Esophagus squamous epithelium (tissue), 4 donors: ENCODE measurements around the gene PILRB.

Experiments
- POLR2A ChIP-seq, 4 donors: fragments of 450-650 bp; IDR thresholded peaks; one replicate each; pipeline ENCODE4 v1.6.1; 2017; ENCODE audit warnings: antibody characterized with exemption in 4 of 4, mild to moderate bottlenecking in 4 of 4, moderate library complexity in 3 of 4
- TF ChIP-seq, protein P1 (sequence below), 6 experiments: fragments of 450-650 bp in 4 of 6; fragments of 200-600 bp in 2 of 6; sonication (generic) in 2 of 6; IDR thresholded peaks; one replicate each; pipeline ENCODE4 v1.5.1; 2016 to 2019; ENCODE audit warnings: antibody characterized with exemption in 6 of 6, mild to moderate bottlenecking in 4 of 6, moderate library complexity in 4 of 6

DNA sequence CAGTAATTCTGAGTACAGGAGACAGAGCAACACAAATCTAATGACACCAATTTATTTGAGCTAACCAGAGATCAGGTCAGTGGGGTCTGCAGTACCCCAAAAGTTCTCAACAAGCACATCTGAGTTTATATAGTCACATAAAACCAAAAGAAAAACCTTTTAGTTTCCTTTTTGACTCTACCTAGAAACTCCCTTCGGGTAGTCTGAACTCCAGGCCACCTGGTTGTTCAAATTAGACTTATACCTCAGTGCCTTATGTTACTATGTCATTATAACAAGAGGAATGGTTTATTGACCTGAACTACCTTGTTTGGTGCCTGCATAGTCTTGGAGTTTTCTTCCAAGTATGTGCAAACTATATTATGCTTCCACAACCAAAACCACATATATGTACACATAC is 56.0 kb downstream of the PILRB start:
- TF ChIP-seq, protein P1, sequence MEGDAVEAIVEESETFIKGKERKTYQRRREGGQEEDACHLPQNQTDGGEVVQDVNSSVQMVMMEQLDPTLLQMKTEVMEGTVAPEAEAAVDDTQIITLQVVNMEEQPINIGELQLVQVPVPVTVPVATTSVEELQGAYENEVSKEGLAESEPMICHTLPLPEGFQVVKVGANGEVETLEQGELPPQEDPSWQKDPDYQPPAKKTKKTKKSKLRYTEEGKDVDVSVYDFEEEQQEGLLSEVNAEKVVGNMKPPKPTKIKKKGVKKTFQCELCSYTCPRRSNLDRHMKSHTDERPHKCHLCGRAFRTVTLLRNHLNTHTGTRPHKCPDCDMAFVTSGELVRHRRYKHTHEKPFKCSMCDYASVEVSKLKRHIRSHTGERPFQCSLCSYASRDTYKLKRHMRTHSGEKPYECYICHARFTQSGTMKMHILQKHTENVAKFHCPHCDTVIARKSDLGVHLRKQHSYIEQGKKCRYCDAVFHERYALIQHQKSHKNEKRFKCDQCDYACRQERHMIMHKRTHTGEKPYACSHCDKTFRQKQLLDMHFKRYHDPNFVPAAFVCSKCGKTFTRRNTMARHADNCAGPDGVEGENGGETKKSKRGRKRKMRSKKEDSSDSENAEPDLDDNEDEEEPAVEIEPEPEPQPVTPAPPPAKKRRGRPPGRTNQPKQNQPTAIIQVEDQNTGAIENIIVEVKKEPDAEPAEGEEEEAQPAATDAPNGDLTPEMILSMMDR (IDR thresholded peaks at IDR 0.05), result no peak
- TF ChIP-seq POLR2A (IDR thresholded peaks at IDR 0.05), result no peak
